Osteocyte (in vitro differentiated cells): ENCODE results near the gene COL9A3. TPM values are rescaled to one million over a fixed set of nuclear protein-coding genes. Genes with fewer than 3 reads are reported as not detected.

Experiments
- DNase-seq: peaks from one replicate; pipeline ENCODE4 v3.0.0; 2021; ENCODE audit warnings: mixed read lengths; ENCODE audit not compliant: unreplicated experiment; ENCODE audit errors: extremely low spot score
- H3K27ac Mint-ChIP-seq: one replicate; pipeline ENCODE4 v1.8.0; 2021; ENCODE audit warnings: mild to moderate bottlenecking, mixed read lengths; ENCODE audit not compliant: unreplicated experiment
- H3K27me3 Mint-ChIP-seq: one replicate; pipeline ENCODE4 v1.8.0; 2021; ENCODE audit warnings: mixed read lengths; ENCODE audit not compliant: unreplicated experiment
- H3K36me3 Mint-ChIP-seq: one replicate; pipeline ENCODE4 v1.8.0; 2021; ENCODE audit warnings: mixed read lengths; ENCODE audit not compliant: unreplicated experiment
- H3K4me1 Mint-ChIP-seq: one replicate; pipeline ENCODE4 v1.8.0; 2021; ENCODE audit warnings: mixed read lengths; ENCODE audit not compliant: unreplicated experiment
- H3K4me3 Mint-ChIP-seq: one replicate; pipeline ENCODE4 v1.8.0; 2021; ENCODE audit warnings: mild to moderate bottlenecking, moderate library complexity, mixed read lengths; ENCODE audit not compliant: unreplicated experiment
- H3K9me3 Mint-ChIP-seq: one replicate; pipeline ENCODE4 v1.8.0; 2021; ENCODE audit warnings: mixed read lengths; ENCODE audit not compliant: unreplicated experiment
- total RNA-seq: library from RNA; stranded (reverse); gene quantifications from 2 replicates; pipeline ENCODE4 v1.2.1, GENCODE V29; 2021
- TF ChIP-seq, protein P1 (sequence below): fragments of 200-600 bp; sonication (generic); IDR thresholded peaks from 2 replicates; pipeline ENCODE4 v1.5.0; 2021; ENCODE audit warnings: antibody characterized with exemption, mild to moderate bottlenecking, moderate library complexity

COL9A3 gene
- total RNA-seq, 1 donor from 2014 or later = 1.7 TPM

DNA sequence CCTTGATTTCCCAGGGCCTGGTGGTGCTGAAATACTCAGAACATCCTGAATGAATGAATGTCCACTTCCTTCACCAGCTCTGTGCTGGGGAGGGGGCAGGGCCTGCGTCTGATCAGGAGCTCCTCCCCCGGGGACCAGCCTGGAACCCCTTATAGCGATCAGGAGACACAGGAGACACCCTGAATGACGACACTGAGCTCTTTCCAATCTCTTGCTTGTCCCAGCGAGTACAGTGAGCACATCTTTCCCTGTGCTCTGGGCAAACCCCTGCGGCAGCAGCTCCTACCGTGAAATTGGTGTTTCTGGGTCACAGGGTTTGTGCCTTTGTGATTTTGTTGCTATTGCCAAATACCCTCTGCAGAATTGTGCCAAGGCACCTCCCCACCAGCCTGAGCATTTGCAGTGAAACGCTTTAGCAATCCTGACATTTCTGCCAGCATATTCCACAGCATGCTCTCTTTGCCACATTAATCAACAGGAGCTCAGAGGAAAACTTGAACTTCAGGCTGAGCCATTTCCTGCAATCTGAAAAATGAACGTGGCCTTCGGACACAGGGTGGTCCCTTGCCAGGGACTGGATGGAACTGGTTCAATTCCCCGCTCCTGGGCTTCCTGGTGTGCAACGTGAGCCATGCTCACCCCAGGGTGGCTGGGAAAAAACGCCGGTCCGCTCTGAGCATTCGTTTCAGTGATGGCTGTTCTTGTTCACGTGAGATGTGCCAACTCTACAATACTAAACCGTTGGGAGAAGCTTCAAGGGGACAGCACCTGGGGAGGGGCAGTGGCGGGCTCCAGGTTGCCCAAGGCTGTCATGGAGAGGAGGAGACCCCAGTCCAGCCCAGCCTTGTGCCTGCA lies 43.6 kb upstream of the COL9A3 start:
- H3K9me3 Mint-ChIP-seq = no peaks in the 10 kb centered on the region
- TF ChIP-seq, protein P1, sequence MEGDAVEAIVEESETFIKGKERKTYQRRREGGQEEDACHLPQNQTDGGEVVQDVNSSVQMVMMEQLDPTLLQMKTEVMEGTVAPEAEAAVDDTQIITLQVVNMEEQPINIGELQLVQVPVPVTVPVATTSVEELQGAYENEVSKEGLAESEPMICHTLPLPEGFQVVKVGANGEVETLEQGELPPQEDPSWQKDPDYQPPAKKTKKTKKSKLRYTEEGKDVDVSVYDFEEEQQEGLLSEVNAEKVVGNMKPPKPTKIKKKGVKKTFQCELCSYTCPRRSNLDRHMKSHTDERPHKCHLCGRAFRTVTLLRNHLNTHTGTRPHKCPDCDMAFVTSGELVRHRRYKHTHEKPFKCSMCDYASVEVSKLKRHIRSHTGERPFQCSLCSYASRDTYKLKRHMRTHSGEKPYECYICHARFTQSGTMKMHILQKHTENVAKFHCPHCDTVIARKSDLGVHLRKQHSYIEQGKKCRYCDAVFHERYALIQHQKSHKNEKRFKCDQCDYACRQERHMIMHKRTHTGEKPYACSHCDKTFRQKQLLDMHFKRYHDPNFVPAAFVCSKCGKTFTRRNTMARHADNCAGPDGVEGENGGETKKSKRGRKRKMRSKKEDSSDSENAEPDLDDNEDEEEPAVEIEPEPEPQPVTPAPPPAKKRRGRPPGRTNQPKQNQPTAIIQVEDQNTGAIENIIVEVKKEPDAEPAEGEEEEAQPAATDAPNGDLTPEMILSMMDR = no peak
- peaks cover 30% of the 10 kb centered on the region for H3K27me3 Mint-ChIP-seq
- no peak for DNase-seq
- H3K4me1 Mint-ChIP-seq = peaks cover 8% of the 10 kb centered on the region
- no peak overlapping the region for H3K4me3 Mint-ChIP-seq
- H3K36me3 Mint-ChIP-seq = no peaks in the 10 kb centered on the region
- no peak overlapping the region for H3K27ac Mint-ChIP-seq

DNA sequence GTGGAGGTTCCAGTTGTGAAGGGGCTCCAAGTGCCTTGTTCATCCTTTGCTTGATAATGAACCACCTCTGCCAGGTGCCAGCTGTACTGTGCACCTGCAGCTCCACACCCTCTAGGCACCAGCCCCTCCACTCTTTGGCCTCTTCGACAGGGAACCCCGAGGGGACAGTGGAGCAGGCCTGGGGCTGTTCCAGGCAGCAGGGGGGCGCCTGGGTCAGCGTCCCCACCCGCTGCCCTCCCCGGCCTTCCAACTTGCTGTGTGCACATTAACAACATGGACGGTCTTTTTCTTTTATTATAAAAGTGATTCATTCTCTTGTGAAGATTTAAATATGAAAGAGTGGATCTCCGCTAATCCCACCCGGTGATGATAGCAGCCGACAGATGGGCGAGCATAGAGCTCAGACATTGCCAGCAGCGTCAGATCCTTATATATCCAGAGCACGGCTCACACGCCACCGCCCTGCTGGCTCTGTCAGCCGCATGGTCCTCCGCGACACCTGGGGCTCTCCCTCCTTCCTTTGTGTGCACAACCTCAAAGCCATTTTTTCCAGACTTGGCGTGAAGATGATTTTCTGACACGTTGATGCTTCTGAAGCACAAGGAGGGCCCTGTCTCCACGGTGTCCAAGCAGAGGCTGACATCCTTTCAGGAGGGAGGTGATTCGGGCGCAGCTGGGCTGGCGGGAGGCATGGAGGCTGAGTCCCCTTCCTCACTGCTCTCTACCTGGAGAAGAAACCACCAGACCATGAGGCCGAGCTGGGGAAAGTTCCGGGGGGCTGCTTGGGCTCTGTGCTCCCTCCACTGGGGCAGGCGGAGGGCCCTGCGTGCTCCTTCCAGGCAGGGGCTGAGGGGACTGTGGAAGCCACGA lies 42.8 kb upstream of the COL9A3 start:
- H3K36me3 Mint-ChIP-seq = no peaks in the 10 kb centered on the region
- no peak overlapping the region for H3K27ac Mint-ChIP-seq
- peaks cover 4% of the 10 kb centered on the region for H3K4me1 Mint-ChIP-seq
- TF ChIP-seq, protein P1 = no peak
- no peak for DNase-seq
- no peak overlapping the region for H3K4me3 Mint-ChIP-seq
- H3K9me3 Mint-ChIP-seq = no peaks in the 10 kb centered on the region
- peaks cover 30% of the 10 kb centered on the region for H3K27me3 Mint-ChIP-seq

DNA sequence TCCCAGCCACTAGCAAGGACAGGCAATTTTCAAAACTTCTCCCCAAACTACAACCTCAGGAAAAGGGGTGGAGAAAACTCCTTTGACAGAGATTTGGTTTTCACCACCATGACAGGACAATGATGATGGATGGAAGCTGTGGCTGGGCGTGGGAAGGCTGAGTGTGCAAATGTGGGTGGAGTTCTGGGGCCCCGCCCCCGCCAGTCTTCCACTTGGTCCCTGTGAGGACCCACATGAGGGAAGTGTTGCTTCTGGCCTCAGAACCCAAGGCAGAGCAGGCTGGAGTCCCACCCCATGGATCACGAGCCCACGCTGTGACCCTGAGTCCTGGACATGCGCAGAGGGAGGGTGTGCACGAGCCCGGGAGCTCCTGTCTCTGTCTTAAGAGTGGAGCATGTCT lies 42.1 kb upstream of the COL9A3 start:
- Mint-ChIP-seq H3K4me1 (peaks cover 4% of the 10 kb centered on the region), H3K9me3 (no peaks in the 10 kb centered on the region), H3K27ac (no peak overlapping the region), H3K4me3 (no peak overlapping the region), H3K36me3 (no peaks in the 10 kb centered on the region), H3K27me3 (peaks cover 30% of the 10 kb centered on the region)
- TF ChIP-seq, protein P1 = no peak
- DNase-seq = no peak

DNA sequence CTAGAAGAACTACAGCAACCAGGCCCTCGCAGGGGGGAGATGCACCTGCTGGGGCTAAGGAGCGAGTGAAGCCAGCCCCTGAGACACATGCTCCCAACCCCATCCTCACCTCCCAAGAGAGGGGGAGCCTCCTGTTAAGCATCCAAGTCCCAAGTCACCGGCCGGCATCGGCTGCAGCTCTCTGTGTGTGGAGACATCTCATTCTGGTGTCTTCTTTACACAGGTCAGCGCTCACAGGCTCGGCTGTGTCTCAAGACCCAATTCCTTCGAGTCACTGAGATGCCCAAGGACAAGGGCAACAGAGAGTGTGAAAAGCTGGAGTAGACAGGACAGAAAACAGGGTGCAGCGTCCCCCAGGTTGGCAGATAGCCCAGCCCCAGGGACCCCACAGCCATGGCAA lies 41.6 kb upstream of the COL9A3 start:
- Mint-ChIP-seq H3K4me3 (no peak overlapping the region), H3K27me3 (peaks cover 30% of the 10 kb centered on the region), H3K4me1 (peaks cover 4% of the 10 kb centered on the region), H3K36me3 (no peaks in the 10 kb centered on the region), H3K9me3 (no peaks in the 10 kb centered on the region), H3K27ac (no peak overlapping the region)
- DNase-seq = no peak
- TF ChIP-seq, protein P1 = no peak
